GM19035 (cell line): ENCODE data around the gene ARNT2.

Source experiments
- ATAC-seq: cut with Tn5 transposase; IDR thresholded peaks from one replicate; pipeline ENCODE4 v1.9.1; 2021; ENCODE audit not compliant: unreplicated experiment

Gene ARNT2

DNA sequence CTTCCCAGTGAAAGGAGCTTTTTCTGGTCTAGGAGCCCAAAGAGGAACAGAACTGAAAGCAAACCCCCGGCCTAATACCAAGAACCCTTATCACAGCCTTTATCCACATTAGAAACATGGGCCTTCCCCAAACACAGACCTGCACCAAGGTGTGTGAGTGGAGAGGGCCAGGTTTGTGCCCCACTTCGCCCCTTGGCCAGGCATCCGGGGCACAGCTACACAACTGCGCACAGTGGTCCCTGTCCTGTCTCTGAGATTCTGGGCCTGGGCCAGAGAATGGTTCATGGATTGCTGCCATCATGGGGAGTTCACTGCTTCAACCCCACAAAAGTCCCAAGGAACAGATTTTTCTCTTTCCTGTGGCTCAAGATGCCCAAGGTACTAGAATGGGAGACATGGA, 165.5 kb downstream of the ARNT2 start:
- no peak for ATAC-seq

DNA sequence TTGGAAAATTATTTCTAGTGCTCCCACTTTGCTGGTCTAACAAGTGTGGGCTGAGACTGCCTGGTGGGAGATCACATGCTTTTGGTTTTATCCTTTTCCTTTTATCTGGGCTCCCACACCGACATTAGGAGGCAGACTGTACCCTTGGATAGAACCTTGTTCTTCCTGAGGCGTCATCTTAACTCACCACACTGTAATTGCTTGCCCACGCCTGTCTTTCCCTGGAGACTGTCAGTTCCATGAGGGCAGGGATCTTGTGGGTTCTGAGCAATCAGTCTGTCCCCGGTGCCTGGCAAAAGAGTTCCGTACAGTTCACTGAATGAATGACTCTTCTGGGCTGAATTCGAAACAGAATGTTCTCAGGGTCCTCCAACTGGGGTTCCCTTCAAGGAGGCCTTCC, 166.4 kb downstream of the ARNT2 start:
- no peak for ATAC-seq

DNA sequence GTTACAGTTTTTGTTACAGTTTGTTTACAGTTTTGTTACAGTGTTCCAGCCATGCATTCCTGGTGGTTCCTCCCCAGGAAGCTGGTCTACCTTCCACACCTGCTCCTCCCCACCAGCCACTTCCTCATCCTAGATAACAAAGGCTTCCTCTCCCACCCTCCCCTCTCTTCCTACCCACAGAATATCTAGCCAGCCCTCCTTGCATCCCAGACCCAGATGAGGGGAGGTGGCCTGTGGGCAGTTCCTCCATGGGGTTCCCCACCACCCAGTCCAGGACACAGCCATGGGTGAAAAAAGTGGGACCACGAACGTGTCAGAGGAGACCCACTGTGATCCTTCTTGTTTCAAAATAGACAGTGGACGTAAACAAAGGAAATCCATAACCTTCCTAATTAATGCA, 168.2 kb downstream of the ARNT2 start:
- no peak for ATAC-seq

DNA sequence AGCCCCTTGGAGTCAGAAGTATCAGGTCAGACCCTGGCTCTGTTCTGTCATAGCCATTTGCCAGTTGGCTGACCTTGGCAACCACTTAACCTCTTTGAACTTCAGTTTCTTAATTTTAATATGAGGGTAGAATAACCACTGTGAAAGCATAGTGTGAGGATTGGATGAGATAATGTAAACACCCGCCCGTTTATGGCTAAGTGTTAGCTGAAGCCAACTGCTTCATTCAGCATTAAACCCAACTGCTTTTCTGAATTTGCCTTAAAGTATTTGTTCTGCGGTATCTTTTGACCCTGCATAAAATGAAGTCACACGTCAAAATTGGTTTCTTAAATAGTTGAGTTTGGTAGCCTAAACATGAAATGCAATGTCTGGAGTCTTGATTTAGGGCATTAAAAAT, 169.4 kb downstream of the ARNT2 start:
- no peak for ATAC-seq

DNA sequence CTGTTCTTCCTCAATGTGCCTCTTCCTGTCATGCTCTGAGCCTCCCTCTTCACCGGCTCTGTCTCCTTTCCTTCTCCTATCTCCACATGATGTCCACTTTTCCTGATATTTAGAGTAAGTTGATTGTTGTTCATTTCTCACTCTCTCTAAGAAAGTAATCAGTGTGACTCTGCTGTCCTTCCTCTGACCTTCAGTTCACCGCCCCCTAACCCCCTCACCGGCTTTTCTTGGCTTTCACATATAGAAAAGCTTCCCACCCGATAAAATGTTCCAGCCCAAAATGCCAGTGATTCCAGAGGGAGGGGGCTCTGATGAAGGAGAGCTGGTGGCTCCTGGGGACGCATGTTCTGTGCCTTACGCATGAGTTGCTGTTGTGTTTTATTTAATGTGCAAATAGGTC, 170.4 kb downstream of the ARNT2 start:
- no peak for ATAC-seq

DNA sequence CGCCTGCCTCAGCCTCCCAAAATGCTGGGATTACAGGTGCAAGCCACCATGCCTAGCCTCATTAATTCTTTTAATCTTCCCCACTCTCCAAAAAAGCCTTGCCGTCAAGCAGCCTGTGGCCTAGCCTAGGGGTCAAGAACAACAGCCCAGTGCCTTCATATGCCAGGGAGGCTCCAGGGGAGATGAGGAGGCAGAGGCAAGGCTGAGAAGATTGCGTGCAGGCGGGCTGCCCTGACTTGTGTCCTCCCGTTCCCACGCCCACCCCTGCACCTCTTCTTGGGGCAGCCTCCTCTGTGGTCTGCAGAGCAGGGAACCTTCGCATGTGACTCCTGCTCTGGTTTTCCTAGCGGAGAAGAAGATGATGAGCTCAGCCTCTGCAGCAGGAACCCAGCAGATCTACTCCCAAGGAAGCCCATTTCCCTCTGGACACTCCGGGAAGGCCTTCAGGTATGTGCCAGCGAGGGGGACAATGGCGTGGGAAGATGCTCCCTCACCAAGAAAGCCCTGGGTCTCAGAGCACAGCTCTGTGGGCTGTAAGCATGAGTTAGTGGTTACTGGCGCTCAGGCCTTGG, 172.4 kb downstream of the ARNT2 start:
- ATAC-seq: no peak

DNA sequence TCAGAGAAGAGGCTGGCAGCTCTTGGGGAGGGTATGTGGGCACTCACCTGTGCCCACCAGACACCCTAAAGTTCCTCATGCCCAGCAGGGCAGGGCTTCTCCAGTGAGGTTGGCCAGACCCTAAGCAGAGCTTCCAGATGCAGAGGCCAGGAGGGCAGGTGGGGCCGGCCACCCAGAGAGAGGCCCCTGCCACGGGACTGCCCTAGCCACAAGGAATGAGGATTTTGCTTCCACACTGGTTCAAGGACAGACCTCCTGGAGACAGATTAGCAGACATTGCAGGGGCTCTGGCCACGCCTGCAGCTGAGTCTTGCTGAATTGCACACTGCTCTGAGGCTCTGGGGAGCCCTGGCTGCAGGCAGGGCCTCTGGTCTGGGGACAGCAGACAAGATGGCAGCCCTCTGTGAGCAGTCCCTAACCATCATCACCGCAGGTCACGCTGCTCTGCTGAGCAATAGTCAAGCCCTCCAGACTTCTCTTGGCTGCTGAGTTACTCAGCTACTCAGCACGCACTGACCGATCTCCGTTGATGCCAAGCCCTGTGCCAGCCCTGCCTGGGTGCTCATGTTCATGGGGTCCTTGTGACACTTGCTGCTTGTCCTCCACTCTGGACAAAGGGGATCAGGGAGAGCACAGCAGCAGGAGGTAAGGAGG, 173.5 kb downstream of the ARNT2 start:
- no peak for ATAC-seq

DNA sequence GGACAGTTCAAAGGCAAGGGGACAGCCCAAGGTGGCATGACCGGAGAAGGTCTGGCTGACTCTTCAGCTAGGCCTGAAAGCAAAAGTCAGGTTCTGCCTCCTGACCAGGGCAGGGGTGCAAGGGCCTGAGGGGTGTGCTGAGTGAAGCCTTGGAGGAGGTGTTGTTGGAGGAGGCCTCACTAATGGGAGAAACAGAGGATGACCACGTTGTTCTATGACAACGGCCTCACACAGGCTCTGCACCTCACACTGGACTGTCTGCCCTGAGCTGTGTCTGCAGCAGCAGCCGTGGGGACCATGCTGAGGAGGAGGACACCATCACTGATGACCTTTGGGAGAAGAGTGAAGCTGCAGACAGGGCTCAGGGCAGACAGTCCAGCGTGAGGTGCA, 174.0 kb downstream of the ARNT2 start:
- no peak for ATAC-seq

DNA sequence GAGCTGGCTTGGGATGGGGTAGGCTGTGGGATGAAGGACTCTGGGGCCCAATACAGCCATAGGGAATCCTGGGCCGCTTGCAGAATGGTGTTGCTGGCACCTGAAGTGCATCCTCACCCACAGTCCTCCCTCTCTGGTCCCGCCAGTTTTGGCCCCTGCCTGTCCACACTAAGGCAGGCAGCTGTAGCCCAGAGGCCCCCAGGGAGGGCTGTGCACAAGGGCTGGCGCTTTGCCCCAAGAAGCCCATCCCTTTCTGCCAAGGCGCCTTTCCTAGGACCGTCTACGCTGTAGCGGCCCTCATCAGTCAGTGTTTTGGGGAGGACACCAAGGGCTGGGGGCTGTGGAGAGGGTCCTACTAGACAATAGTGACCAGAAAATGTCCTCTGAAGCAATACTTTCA, 174.7 kb downstream of the ARNT2 start:
- no peak for ATAC-seq

DNA sequence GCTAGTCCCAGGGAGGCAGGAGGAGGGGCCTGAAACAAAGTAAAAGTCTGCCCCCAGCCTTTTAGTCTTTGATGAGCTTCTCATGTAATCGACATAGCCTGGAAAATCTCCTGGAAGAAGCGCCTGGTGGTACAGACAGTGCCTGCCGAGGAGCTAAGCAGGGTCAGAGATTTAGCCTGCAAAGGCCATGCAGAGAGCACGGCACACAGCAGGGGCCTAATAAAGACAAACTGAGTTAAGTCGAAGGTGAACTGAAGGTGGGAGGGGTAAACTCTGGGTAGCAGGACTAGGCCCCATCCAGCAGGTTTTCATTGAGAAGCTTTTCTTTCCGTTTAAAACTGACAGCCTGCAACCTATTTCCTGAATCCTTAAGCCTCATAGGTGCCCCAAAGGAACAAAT, 175.4 kb downstream of the ARNT2 start:
- ATAC-seq: no peak

DNA sequence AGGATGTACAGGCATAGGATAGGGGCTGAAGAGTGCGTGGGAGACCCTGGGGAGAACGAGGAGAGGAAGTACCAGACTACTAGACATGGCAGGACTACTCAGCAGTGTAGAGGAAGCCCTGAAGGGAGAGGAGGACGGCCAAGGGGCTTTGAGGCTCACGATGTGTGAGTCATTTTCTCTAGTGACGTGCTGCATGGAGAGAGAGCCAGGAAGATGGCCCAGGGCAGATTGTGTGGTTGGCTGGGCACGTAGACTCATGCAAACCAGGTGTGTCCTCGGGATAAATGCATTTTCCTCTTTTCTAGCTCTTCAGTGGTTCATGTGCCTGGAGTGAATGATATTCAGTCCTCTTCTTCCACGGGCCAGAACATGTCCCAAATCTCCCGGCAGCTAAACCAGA, 175.9 kb downstream of the ARNT2 start:
- no peak for ATAC-seq

DNA sequence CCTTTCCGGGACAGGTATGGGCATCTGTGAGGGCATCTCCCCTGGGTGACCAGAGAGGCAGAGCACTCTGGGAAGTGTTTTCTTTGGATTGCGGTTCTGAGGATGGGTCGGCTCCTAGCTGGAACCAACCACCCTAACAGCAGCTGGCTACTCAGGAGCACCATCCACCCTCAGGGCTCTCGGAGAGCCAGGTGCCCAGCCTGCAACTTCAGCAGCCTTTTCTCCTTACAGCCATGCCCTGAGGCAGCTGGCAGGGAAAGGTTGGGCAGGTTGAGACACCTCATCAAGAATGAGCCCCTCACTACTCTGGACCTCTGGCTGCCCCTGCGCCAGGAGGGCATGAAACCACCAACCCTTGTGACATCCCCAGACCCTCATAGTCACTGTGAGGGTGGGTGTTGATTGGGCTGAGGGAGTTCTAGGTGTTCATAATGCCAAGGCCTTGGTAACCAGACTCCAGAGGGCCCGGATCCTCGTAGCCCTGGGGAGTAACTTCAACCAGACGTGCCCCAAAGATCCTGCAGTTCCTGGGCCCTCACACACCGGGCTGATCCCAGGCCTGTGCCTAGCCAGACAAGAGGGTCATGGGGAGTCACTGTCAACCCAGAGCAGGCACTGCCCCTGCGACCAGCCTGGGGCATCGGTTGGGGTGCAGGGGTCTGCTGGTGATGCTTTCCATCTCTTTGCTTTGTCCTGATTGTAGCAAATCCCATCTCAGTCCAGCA, 176.5 kb downstream of the ARNT2 start:
- ATAC-seq: no peak

DNA sequence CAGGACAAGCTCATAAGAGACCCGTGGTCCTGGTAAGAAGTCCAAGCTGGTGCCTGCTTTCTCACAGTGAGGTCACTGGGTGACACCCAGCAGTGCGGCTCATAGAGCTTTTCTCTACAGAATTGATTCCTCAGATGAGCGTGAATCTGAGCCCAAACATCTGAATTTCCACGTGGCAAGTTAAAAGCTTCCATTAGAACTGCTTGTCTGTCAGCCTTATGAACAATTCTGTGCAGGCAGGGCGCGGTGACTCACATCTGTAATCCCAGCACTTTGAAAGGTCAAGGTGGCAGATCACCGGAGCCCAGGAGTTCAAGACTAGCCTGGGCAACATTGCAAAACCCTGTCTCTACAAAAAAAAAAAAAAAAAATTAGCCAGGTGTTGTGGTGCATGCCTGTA, 177.8 kb downstream of the ARNT2 start:
- ATAC-seq: no peak

DNA sequence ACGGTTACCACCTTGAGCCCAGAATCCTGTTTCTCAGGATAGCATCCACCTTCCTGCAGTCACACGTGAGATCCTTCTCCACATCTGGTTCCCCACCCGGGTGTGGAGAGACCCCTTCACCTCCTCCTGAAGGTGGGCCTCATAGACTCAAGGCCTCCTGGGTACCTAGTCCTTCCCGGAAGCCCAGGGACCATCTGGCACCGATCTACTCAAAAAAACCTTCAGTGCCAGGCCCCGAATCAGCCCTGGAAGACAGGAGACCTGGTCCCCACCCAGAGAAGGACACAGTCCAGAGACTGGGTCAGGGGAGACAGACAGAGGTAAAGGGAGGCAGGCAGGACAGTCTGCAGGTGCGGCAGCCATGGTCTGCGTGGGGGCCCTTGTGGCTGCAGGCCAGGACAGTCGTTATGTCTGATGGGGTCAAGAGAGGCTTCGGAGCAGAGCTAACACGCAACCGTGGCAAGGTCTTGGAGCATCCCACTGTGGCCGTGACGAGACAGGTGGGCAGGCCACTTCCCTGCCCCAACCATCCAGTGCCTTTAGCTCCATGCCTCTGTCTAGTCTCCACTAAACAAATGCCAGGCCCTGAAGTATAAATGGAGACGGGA, 178.7 kb downstream of the ARNT2 start:
- no peak for ATAC-seq

DNA sequence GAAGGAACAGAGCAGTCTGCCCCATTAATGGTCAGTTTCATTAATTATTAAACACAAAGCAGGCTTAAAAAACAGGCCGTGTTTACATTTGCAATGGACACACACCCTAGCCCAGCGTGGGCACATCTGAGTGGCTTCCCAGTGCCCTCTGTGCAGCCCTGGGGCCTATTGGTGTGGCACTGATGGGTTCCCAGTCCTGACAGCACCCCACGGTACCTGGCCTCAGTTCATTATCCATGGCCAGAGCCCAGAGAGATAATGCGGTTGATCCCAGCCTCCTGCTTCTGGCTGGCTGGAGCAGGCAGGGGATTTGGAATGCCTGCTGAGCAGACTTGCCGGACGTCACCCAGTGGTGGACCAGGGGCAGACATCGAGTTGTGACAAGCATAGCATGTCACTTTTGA, 180.4 kb downstream of the ARNT2 start:
- no peak for ATAC-seq

DNA sequence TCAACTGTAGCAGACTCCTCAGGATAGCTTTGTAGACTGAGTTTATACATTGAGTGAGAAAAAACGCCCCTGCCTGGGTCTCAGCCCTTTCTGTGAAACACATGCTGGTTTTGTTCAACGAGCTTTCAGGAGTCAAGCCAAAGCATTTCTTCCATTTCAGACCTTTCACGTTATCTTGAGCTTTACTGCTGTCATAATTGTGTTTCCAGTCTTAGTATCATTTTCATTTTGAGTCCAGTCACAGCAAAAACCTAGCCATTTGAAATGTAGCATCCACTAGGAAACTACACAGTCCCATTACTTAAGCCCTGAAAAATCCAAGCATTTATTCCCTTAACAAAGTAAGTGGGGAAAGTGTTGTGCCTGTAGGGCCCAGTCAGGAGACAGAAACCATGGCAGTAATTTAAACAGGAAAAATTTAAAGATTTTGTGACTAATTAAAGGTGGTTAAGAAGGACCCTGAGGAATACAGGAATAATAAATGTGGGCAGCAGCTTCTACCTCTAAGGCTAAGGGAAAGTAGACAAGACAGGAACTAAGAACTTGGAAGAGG, 180.9 kb downstream of the ARNT2 start:
- ATAC-seq: no peak

DNA sequence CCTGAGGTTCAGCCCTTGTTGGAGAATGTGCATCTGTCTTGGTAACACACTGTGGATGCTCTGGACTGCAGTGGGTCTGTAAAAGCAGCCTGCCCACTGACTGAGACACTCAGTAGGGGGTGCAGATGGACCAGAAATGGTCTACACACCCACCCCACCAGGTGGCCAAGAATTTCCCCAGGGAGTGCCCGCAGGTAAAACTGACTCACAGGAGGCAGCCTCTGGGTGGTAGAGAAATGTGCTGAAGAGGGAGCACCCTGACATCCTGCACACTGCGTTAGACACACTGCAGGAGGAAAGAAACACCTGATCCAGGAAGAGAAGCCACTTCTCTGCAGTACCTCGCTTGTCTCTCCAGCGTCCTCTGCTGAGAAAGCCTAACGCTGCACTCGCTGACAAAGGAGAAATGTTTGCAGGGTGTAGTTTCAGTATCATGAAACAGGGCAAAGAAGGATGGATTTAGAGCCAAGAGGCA, 181.4 kb downstream of the ARNT2 start:
- no peak for ATAC-seq

DNA sequence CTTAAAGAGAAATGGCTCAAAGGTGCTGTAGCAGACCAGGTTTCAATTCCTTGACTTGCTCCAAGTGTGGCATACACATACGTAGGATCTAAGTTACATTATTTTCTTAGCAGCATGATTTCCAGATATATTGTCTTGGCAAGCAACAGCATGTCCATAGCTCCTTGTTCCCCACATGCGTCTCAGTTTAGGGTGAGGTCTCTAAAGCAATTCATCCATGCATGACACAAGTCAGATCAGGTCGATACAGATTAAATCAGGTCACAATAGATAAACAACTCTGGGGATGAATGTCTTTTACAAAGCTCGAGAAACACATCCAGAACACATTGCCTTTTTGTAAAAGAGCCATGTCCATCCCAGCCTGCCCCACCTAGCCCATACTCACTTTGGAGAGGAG, 182.0 kb downstream of the ARNT2 start:
- ATAC-seq: no peak

DNA sequence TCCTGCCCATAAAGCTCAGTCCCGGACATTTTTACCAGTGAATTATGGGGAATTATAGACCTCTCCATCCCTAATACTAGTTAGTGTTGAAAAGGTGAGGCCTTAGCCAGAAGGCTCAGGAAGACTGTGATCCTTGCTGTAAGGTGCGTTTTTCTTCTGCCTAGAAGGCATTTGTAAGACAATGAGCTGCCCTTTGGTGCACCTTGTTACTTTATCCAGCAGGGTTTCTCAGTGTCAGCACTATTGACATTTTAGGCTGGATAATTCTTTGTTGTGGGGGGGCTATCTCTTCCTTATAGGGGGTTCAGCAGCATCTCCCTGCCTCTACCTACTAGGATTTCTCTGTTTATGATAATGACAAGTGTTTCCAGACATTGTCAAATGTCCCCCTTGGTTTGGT, 182.8 kb downstream of the ARNT2 start:
- ATAC-seq: no peak

DNA sequence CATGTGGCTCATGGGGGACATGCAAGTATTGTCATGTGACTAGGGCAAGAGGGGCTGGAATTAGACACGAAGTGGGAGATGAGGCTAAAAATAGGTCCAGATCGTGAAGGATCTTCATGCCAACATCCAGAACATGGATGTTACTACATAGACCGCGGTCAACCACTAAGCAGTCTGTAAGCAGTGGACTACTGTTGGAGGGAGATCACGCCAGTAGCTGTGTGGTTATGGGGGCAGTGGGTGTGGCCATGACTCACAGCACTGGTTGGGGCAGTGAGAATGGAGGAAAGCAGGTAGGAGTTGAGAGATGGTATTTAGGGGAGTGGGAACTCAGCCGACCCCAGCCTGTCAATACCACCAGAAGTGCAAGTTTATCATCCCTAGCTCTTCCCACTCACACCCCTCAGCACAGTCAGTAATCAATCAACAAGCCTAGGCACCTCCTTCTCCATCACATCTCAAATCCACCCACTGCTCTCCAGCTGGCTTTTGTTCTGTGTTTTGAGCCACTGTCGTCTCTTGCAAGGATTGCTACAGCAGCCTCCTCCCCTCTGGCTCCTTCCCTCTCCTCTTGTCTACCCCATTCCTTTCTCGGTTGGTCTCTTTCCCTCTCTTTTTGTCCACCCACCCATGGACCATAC, 183.8 kb downstream of the ARNT2 start:
- ATAC-seq: no peak

DNA sequence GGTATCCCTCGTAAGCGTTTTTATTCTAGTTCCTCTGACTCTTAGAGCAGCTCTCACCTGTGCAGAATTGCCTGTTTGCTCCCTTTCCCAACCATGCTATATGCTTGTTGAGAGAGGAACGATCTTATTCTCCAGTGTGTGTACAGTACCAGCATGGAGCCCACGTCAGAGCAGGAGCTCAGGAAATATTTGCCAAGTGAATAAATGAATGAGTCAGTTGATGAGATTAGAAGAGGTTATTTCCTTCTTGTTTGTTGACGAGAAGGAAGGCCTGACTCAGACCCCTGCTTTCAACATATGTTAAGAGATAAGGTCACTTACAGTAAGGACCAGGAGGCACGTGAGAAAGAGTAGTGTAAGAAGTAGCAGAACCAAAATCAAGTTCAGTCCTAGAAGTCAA, 184.6 kb downstream of the ARNT2 start:
- no peak for ATAC-seq
